GM08714 (cell line): ENCODE data around the gene TCP11L2.
"Not testable (repeated sequence)": the region's sequence is repeated elsewhere in the genome, so short reads cannot be mapped to it uniquely, and the experiment has no call there.

Experiments used
- H3K4me3 ChIP-seq: fragments of 200-500 bp; sonication (Bioruptor generic); 2 replicates; pipeline ENCODE4 v1.5.1; 2014; ENCODE audit warnings: mild to moderate bottlenecking, low read length, inconsistent platforms
- ZNF274 ChIP-seq: IDR thresholded peaks from 2 replicates; pipeline ENCODE4 v1.6.1; 2012; ENCODE audit warnings: mild to moderate bottlenecking, low read depth, low read length

TCP11L2 gene

GRCh38 chr12:106275458-106275857 lies 27.1 kb upstream of the TCP11L2 start:
- TF ChIP-seq ZNF274: no peak
- no peak overlapping the region for H3K4me3 ChIP-seq

GRCh38 chr12:106276032-106276740 lies 26.3 kb upstream of the TCP11L2 start:
- H3K4me3 ChIP-seq: no peak overlapping the region; the same call in 1 of the 2 replicates
- no peak for TF ChIP-seq ZNF274

- TF ChIP-seq ZNF274: no peak
- H3K4me3 ChIP-seq: no peak overlapping the region
Measured at GRCh38 chr12:106280106-106280505, 22.4 kb upstream of the TCP11L2 start.

GRCh38 chr12:106281056-106281782 lies 21.3 kb upstream of the TCP11L2 start:
- no peak overlapping the region for H3K4me3 ChIP-seq
- no peak for TF ChIP-seq ZNF274

DNA sequence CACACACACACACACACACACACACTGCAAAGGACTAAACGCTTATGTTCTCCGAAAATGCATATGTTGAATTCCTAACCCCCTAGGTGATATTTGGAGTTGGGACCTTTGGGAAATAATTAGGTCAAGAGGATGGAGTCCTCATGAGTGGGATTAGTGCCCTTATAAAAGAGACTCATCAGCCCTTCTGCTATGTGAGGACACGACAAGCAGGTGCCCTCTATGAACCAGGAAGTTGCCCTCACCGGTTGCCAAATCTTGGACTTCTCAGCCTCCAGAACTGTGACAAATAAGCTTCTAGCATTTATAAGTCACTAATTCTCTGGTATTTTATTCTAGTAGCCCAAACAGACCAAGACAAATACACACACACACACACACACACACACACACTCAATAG lies 20.7 kb upstream of the TCP11L2 start:
- no peak for TF ChIP-seq ZNF274
- no peak overlapping the region for H3K4me3 ChIP-seq

GRCh38 chr12:106282457-106283097 lies 20.0 kb upstream of the TCP11L2 start:
- no peak for TF ChIP-seq ZNF274
- no peak overlapping the region for H3K4me3 ChIP-seq

- no peak for TF ChIP-seq ZNF274
- no peak overlapping the region for H3K4me3 ChIP-seq
Measured at GRCh38 chr12:106284358-106285105, 18.0 kb upstream of the TCP11L2 start.

- TF ChIP-seq ZNF274: no peak
- H3K4me3 ChIP-seq: no peak overlapping the region
Measured at GRCh38 chr12:106285982-106286381, 16.6 kb upstream of the TCP11L2 start.

DNA sequence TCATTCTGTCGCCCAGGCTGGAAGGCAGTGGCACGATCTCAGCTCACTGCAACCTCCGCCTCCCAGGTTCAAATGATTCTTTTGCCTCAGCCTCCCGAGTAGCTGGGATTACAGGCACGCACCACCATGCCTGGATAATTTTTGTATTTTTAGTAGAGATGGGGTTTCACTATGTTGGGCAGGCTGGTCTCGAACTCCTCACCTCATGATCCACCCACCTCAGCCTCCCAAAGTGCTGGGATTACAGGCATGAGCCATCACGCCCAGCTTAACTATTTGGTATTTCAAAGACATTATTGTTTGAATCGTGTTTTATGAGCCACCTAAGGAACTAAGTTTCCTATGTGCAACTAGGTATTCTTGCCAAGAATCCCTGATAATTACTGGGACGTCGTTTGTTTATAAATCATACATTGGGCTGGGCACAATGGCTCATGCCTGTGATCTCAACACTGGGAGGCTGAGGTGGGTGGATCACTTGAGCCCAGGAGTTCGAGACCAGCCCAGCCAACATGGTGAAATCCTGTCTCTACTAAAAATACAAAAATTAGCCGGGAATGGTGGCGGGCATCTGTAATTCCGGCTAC lies 15.9 kb upstream of the TCP11L2 start:
- H3K4me3 ChIP-seq: not testable (repeated sequence)

GRCh38 chr12:106287364-106287763 lies 15.2 kb upstream of the TCP11L2 start:
- no peak overlapping the region for H3K4me3 ChIP-seq

DNA sequence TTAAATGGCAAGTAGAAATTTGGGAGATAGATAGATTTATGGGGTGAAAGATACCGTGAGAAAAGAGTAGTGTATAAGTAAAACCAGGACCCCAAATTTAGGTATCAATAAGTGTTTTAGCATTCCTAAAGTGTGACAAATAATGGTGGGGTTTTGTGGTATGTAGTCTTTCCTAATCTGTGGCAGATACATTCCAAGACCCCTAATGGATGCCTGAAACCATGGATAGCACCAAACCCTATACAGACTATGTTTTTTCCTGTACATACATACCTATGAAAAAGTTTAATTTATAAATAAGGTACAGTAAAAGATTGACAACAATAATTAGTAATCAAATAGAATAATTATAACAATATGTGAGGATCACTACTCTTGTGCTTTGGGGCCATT lies 14.4 kb upstream of the TCP11L2 start:
- no peak overlapping the region for H3K4me3 ChIP-seq
- no peak for TF ChIP-seq ZNF274

More at GRCh38 chr12:106287364-106287763, 15.2 kb upstream of the TCP11L2 start:
- no peak for TF ChIP-seq ZNF274

DNA sequence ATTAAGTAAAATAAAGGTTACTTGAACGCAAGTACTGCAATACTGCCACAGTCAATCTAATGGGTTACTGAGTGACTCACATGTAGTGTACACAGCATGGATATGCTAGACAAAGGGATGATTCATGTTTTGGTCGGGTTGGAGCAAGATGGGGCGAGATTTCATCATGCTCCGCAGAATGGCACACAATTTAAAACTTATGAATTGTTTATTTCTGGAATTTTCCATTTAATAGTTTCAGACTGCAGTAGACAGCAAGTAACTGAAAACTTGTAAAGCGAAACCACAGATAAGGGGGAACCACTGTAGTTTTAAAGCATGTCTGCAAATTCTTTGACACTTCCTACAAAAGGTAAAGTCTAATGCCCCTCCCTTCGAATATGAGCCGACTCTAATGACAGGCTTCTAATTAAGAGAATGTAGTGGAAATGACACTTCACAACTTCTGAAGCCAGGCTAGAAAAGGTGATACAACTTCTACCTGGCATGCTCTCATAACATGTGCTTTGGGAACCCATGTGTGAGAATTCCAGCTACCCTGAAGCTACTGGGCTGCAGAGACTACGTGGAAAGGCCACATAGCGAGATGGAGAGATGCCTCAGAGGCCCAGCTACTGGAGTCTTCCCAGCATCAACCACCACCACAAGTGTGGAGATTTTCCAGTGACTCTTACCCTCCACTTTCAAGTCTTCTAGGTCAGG lies 13.9 kb upstream of the TCP11L2 start:
- H3K4me3 ChIP-seq: no peak overlapping the region
- no peak for TF ChIP-seq ZNF274

DNA sequence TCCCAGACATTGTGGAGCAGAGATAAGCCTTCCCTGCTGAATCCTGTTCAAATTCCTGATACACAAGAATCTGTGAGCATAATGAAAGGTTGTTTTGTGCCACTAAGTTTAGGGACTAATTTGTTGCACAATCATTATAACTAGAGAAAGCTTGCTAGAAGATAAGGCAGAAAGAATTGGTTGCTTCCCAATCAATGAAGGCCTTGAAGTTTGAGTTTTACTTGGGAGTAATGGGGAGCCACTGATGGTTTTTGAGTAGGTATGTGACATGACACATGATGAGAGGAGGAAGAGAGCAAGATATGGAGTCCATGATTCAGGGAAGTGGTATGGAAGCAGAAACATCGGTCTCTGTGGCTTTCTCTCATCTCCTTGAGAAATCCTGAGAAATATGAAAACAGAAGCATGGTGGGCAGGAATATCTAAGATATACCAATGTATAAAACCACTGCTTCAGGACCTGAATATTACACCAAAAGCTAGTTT lies 13.3 kb upstream of the TCP11L2 start:
- TF ChIP-seq ZNF274: no peak
- no peak overlapping the region for H3K4me3 ChIP-seq
